ENCODE data around the gene C8G.

The C8G gene

DNA sequence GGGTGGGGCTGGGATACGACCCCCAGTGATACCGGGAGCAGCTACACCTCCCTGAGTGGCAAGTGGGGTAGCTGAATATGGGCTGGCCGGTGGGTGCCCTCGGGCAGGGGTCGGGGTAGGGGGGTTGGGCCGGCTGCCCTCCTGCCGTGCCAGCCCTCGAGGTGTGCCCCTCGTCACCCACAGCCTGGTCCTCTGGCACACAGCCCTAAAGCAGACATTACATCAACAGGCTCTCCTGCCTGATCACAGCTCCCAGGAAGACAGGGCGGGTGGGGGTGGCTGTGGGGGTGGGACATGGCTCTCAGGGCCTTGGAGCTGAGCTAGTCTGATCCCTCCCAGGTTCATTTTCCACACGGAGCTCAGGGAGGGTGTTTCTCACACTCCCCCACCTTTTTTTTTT lies 23.7 kb upstream of the C8G start:
- TF ChIP-seq, protein P1, sequence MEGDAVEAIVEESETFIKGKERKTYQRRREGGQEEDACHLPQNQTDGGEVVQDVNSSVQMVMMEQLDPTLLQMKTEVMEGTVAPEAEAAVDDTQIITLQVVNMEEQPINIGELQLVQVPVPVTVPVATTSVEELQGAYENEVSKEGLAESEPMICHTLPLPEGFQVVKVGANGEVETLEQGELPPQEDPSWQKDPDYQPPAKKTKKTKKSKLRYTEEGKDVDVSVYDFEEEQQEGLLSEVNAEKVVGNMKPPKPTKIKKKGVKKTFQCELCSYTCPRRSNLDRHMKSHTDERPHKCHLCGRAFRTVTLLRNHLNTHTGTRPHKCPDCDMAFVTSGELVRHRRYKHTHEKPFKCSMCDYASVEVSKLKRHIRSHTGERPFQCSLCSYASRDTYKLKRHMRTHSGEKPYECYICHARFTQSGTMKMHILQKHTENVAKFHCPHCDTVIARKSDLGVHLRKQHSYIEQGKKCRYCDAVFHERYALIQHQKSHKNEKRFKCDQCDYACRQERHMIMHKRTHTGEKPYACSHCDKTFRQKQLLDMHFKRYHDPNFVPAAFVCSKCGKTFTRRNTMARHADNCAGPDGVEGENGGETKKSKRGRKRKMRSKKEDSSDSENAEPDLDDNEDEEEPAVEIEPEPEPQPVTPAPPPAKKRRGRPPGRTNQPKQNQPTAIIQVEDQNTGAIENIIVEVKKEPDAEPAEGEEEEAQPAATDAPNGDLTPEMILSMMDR (conservative IDR thresholded peaks at IDR 0.05) = no peak
- no peak overlapping the region for H3K27ac ChIP-seq

- H3K27ac ChIP-seq = no peak overlapping the region
- TF ChIP-seq, protein P1 (conservative IDR thresholded peaks at IDR 0.05) = no peak
These were observed 23.3 kb upstream of the C8G start for GRCh38 chr9:136921718-136922117.

DNA sequence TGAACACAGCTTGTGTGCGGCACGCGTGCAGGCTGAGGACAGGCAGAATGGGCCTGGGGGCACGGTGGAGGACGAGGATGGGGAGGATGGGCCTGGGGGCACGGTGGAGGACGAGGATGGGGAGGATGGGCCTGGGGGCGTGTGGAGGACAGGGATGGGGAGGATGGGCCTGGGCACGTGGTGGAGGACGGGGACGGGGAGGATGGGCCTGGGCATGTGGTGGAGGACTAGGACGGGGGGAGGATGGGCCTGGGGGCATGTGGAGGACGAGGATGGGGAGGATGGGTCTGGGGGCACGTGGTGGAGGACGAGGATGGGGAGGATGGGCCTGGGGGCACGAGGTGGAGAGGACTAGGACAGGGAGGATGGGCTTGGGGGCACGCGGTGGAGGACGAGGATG lies 22.5 kb upstream of the C8G start:
- TF ChIP-seq, protein P1 (conservative IDR thresholded peaks at IDR 0.05) = no peak
- no peak overlapping the region for H3K27ac ChIP-seq

GRCh38 chr9:136923881-136924280 lies 21.2 kb upstream of the C8G start:
- H3K27ac ChIP-seq = no peak overlapping the region

GRCh38 chr9:136925414-136926153 lies 19.5 kb upstream of the C8G start:
- TF ChIP-seq, protein P1 (conservative IDR thresholded peaks at IDR 0.05) = 0 out of 2 replicates have a peak, but pooled peaks have one; percentile 2
- H3K27ac ChIP-seq = no peak overlapping the region

More at GRCh38 chr9:136923881-136924280, 21.2 kb upstream of the C8G start:
- TF ChIP-seq, protein P1 (conservative IDR thresholded peaks at IDR 0.05) = no peak

- TF ChIP-seq, protein P1 (conservative IDR thresholded peaks at IDR 0.05) = peak; percentile 20; the same call in 1 of the 2 replicates
- H3K27ac ChIP-seq = no peak overlapping the region
These were observed 18.8 kb upstream of the C8G start for GRCh38 chr9:136926154-136926704.

- TF ChIP-seq, protein P1 (conservative IDR thresholded peaks at IDR 0.05) = no peak
- H3K27ac ChIP-seq = no peak overlapping the region
These were observed 18.3 kb upstream of the C8G start for GRCh38 chr9:136926749-136927148.

Data from VCaP (cell line).